ENCODE measurements around the gene MITF. TPM values are rescaled to one million over a fixed set of nuclear protein-coding genes. Genes with fewer than 3 reads are reported as not detected.

The MITF gene
- total and polyA plus RNA-seq, 7 experiments from 2014 or later = 0.54 to 3.9 (median 1.2) TPM; not detected in 3

GRCh38 chr3:69878254-69878653 lies 139.0 kb downstream of the MITF start:
- H3K27me3 Mint-ChIP-seq = no peaks in the 10 kb centered on the region
- no peaks in the 10 kb centered on the region for H3K36me3 Mint-ChIP-seq
- H3K9me3 Mint-ChIP-seq = peaks cover 0 to 2% (median 0%) of the 10 kb centered on the region in 11 donors
- intact Hi-C loops (cut with micrococcal nuclease) = no loop called here
- no peak overlapping the region for H3K27ac Mint-ChIP-seq
- Histone ChIP-seq H3K4me1 (ENCODE audit: control insufficient read depth in 2 of 2, insufficient read depth in 2 of 2, low read length in 2 of 2) (no peaks in the 10 kb centered on the region), H3K36me3 (ENCODE audit: control insufficient read depth in 2 of 3, insufficient read depth in 3 of 3, low read length in 3 of 3) (no peaks in the 10 kb centered on the region), H3K27me3 (ENCODE audit: control insufficient read depth in 2 of 2, insufficient read depth in 2 of 2, low read length in 2 of 2) (no peaks in the 10 kb centered on the region), H3K9me3 (ENCODE audit: control insufficient read depth in 2 of 3, low read length in 3 of 3) (no peaks in the 10 kb centered on the region), H3K4me3 (ENCODE audit: low read length) (no peak overlapping the region), H3K27ac (ENCODE audit: low read depth, low read length) (no peak overlapping the region)
- H3K4me3 Mint-ChIP-seq = no peak overlapping the region
- CTCF ChIA-PET = no interaction called here
- POLR2A ChIA-PET = no interaction called here
- no peak for DNase-seq
- no peak for ATAC-seq
- H3K4me1 Mint-ChIP-seq = no peaks in the 10 kb centered on the region

- Histone ChIP-seq H3K9me3 (ENCODE audit: control insufficient read depth in 2 of 3, low read length in 3 of 3) (no peaks in the 10 kb centered on the region), H3K27ac (ENCODE audit: low read depth, low read length) (no peak overlapping the region), H3K4me3 (ENCODE audit: low read length) (no peak overlapping the region), H3K4me1 (ENCODE audit: control insufficient read depth in 2 of 2, insufficient read depth in 2 of 2, low read length in 2 of 2) (no peaks in the 10 kb centered on the region), H3K27me3 (ENCODE audit: control insufficient read depth in 2 of 2, insufficient read depth in 2 of 2, low read length in 2 of 2) (no peaks in the 10 kb centered on the region), H3K36me3 (ENCODE audit: control insufficient read depth in 2 of 3, insufficient read depth in 3 of 3, low read length in 3 of 3) (no peaks in the 10 kb centered on the region)
- ChIA-PET POLR2A (no interaction called here), CTCF (no interaction called here)
- Mint-ChIP-seq H3K4me1 (no peaks in the 10 kb centered on the region), H3K9me3 (peaks cover 0 to 2% (median 0%) of the 10 kb centered on the region in 11 donors), H3K4me3 (no peak overlapping the region), H3K27me3 (no peaks in the 10 kb centered on the region), H3K36me3 (no peaks in the 10 kb centered on the region), H3K27ac (no peak overlapping the region)
- no peak for DNase-seq
- no peak for ATAC-seq
- intact Hi-C loops (cut with micrococcal nuclease) = no loop called here
These were observed 139.8 kb downstream of the MITF start for GRCh38 chr3:69879051-69879450.

GRCh38 chr3:69880069-69880640 lies 140.9 kb downstream of the MITF start:
- no peak overlapping the region for H3K27ac Mint-ChIP-seq
- POLR2A ChIA-PET = no interaction called here

GRCh38 chr3:69881051-69881450 lies 141.8 kb downstream of the MITF start:
- no peak overlapping the region for H3K27ac Mint-ChIP-seq

More at GRCh38 chr3:69880069-69880640, 140.9 kb downstream of the MITF start:
- H3K36me3 Mint-ChIP-seq = no peaks in the 10 kb centered on the region
- no peaks in the 10 kb centered on the region for H3K27me3 Mint-ChIP-seq
- intact Hi-C loops (cut with micrococcal nuclease) = no loop called here
- H3K9me3 ChIP-seq (ENCODE audit: control insufficient read depth in 2 of 3, low read length in 3 of 3) = no peaks in the 10 kb centered on the region
- H3K27me3 ChIP-seq (ENCODE audit: control insufficient read depth in 2 of 2, insufficient read depth in 2 of 2, low read length in 2 of 2) = no peaks in the 10 kb centered on the region
- no peak overlapping the region for H3K4me3 Mint-ChIP-seq
- H3K4me3 ChIP-seq (ENCODE audit: low read length) = no peak overlapping the region
- CTCF ChIA-PET = no interaction called here
- no peaks in the 10 kb centered on the region for H3K4me1 ChIP-seq (ENCODE audit: control insufficient read depth in 2 of 2, insufficient read depth in 2 of 2, low read length in 2 of 2)
- ATAC-seq (no peak), DNase-seq (no peak)
- H3K4me1 Mint-ChIP-seq = no peaks in the 10 kb centered on the region
- H3K27ac ChIP-seq (ENCODE audit: low read depth, low read length) = no peak overlapping the region
- H3K9me3 Mint-ChIP-seq = no peaks in the 10 kb centered on the region
- no peaks in the 10 kb centered on the region for H3K36me3 ChIP-seq (ENCODE audit: control insufficient read depth in 2 of 3, insufficient read depth in 3 of 3, low read length in 3 of 3)

GRCh38 chr3:69881756-69882428 lies 142.6 kb downstream of the MITF start:
- DNase-seq = no peak
- no peaks in the 10 kb centered on the region for H3K4me1 Mint-ChIP-seq
- Histone ChIP-seq H3K4me3 (ENCODE audit: low read length) (no peak overlapping the region), H3K9me3 (ENCODE audit: control insufficient read depth in 2 of 3, low read length in 3 of 3) (no peaks in the 10 kb centered on the region), H3K4me1 (ENCODE audit: control insufficient read depth in 2 of 2, insufficient read depth in 2 of 2, low read length in 2 of 2) (no peaks in the 10 kb centered on the region), H3K27me3 (ENCODE audit: control insufficient read depth in 2 of 2, insufficient read depth in 2 of 2, low read length in 2 of 2) (no peaks in the 10 kb centered on the region), H3K27ac (ENCODE audit: low read depth, low read length) (no peak overlapping the region), H3K36me3 (ENCODE audit: control insufficient read depth in 2 of 3, insufficient read depth in 3 of 3, low read length in 3 of 3) (no peaks in the 10 kb centered on the region)
- H3K36me3 Mint-ChIP-seq = no peaks in the 10 kb centered on the region
- intact Hi-C loops (cut with micrococcal nuclease) = no loop called here
- CTCF ChIA-PET = no interaction called here
- H3K27me3 Mint-ChIP-seq = no peaks in the 10 kb centered on the region
- no peak overlapping the region for H3K27ac Mint-ChIP-seq
- no peak for ATAC-seq
- POLR2A ChIA-PET = no interaction called here
- no peak overlapping the region for H3K4me3 Mint-ChIP-seq
- no peaks in the 10 kb centered on the region for H3K9me3 Mint-ChIP-seq

More at GRCh38 chr3:69881051-69881450, 141.8 kb downstream of the MITF start:
- H3K4me3 ChIP-seq (ENCODE audit: low read length) = no peak overlapping the region
- no peaks in the 10 kb centered on the region for H3K4me1 Mint-ChIP-seq
- POLR2A ChIA-PET = no interaction called here
- DNase-seq = no peak
- CTCF ChIA-PET = no interaction called here
- no peaks in the 10 kb centered on the region for H3K36me3 Mint-ChIP-seq
- no peaks in the 10 kb centered on the region for H3K36me3 ChIP-seq (ENCODE audit: control insufficient read depth in 2 of 3, insufficient read depth in 3 of 3, low read length in 3 of 3)
- intact Hi-C loops (cut with micrococcal nuclease) = no loop called here
- H3K9me3 ChIP-seq (ENCODE audit: control insufficient read depth in 2 of 3, low read length in 3 of 3) = no peaks in the 10 kb centered on the region
- no peaks in the 10 kb centered on the region for H3K27me3 Mint-ChIP-seq
- H3K4me1 ChIP-seq (ENCODE audit: control insufficient read depth in 2 of 2, insufficient read depth in 2 of 2, low read length in 2 of 2) = no peaks in the 10 kb centered on the region
- no peak for ATAC-seq
- no peaks in the 10 kb centered on the region for H3K27me3 ChIP-seq (ENCODE audit: control insufficient read depth in 2 of 2, insufficient read depth in 2 of 2, low read length in 2 of 2)
- H3K27ac ChIP-seq (ENCODE audit: low read depth, low read length) = no peak overlapping the region
- H3K4me3 Mint-ChIP-seq = no peak overlapping the region
- no peaks in the 10 kb centered on the region for H3K9me3 Mint-ChIP-seq

- Mint-ChIP-seq H3K27me3 (no peaks in the 10 kb centered on the region), H3K4me1 (no peaks in the 10 kb centered on the region), H3K27ac (no peak overlapping the region), H3K4me3 (no peak overlapping the region), H3K36me3 (no peaks in the 10 kb centered on the region), H3K9me3 (no peaks in the 10 kb centered on the region)
- DNase-seq (no peak), ATAC-seq (no peak)
- ChIA-PET POLR2A (no interaction called here), CTCF (no interaction called here)
- Histone ChIP-seq H3K27ac (ENCODE audit: low read depth, low read length) (no peak overlapping the region), H3K27me3 (ENCODE audit: control insufficient read depth in 2 of 2, insufficient read depth in 2 of 2, low read length in 2 of 2) (no peaks in the 10 kb centered on the region), H3K9me3 (ENCODE audit: control insufficient read depth in 2 of 3, low read length in 3 of 3) (no peaks in the 10 kb centered on the region), H3K4me1 (ENCODE audit: control insufficient read depth in 2 of 2, insufficient read depth in 2 of 2, low read length in 2 of 2) (no peaks in the 10 kb centered on the region), H3K36me3 (ENCODE audit: control insufficient read depth in 2 of 3, insufficient read depth in 3 of 3, low read length in 3 of 3) (no peaks in the 10 kb centered on the region), H3K4me3 (ENCODE audit: low read length) (no peak overlapping the region)
- intact Hi-C loops (cut with micrococcal nuclease) = no loop called here
These were observed 143.3 kb downstream of the MITF start for GRCh38 chr3:69882560-69882959.

Measured in naive thymus-derived CD4-positive, alpha-beta T cell (primary cell).